Trophoblast cell (in vitro differentiated cells and primary cell): ENCODE measurements around the gene RBFOX2.

Experiments
- DNase-seq, 2 donors: peaks; one replicate each; pipeline ENCODE4 v3.0.0-alpha.2; 2016
- H2AFZ ChIP-seq: 2 replicates; pipeline ENCODE4 v1.6.1; 2013; ENCODE audit warnings: low read length, moderate library complexity, mild to moderate bottlenecking; ENCODE audit not compliant: insufficient read depth, poor library complexity
- H2AK5ac ChIP-seq: 2 replicates; pipeline ENCODE4 v1.6.1; 2013; ENCODE audit warnings: mild to moderate bottlenecking, low read length
- H2BK120ac ChIP-seq: 2 replicates; pipeline ENCODE4 v1.6.1; 2013; ENCODE audit warnings: low read length, mild to moderate bottlenecking, moderate library complexity; ENCODE audit not compliant: insufficient read depth, poor library complexity
- H2BK12ac ChIP-seq: 2 replicates; pipeline ENCODE4 v1.6.1; 2013; ENCODE audit warnings: mild to moderate bottlenecking, low read length, moderate library complexity
- H2BK5ac ChIP-seq: 2 replicates; pipeline ENCODE4 v1.6.1; 2013; ENCODE audit warnings: low read length, low read depth, moderate library complexity, mild to moderate bottlenecking; ENCODE audit not compliant: poor library complexity
- H3K14ac ChIP-seq: 2 replicates; pipeline ENCODE4 v1.6.1; 2013; ENCODE audit warnings: mild to moderate bottlenecking, low read length
- H3K18ac ChIP-seq: 2 replicates; pipeline ENCODE4 v1.6.1; 2013; ENCODE audit warnings: mild to moderate bottlenecking, low read length
- H3K23ac ChIP-seq: 2 replicates; pipeline ENCODE4 v1.6.1; 2013; ENCODE audit warnings: low read length
- H3K27ac ChIP-seq: 2 replicates; pipeline ENCODE4 v1.5.1; 2013; ENCODE audit warnings: low read depth, mild to moderate bottlenecking, inconsistent platforms, low read length, moderate library complexity
- H3K27me3 ChIP-seq: 2 replicates; pipeline ENCODE4 v1.6.1; 2013; ENCODE audit warnings: inconsistent platforms, mild to moderate bottlenecking, low read length, moderate library complexity; ENCODE audit not compliant: insufficient read depth
- H3K36me3 ChIP-seq, 2 experiments: 1 replicate in 1 of 2; 2 replicates in 1 of 2; pipeline ENCODE4 v1.6.1; 2013; ENCODE audit warnings: low read length in 2 of 2, mild to moderate bottlenecking in 2 of 2, moderate library complexity in 1 of 2; ENCODE audit not compliant: insufficient read depth in 2 of 2, control insufficient read depth in 1 of 2
- H3K4ac ChIP-seq: 2 replicates; pipeline ENCODE4 v1.6.1; 2013; ENCODE audit warnings: low read depth, mild to moderate bottlenecking, low read length, moderate library complexity
- H3K4me1 ChIP-seq, 2 experiments: 1 replicate in 1 of 2; 2 replicates in 1 of 2; pipeline ENCODE4 v1.6.1; 2013; ENCODE audit warnings: low read length in 2 of 2, mild to moderate bottlenecking in 2 of 2, moderate library complexity in 1 of 2; ENCODE audit not compliant: insufficient read depth in 2 of 2, control insufficient read depth in 1 of 2
- H3K4me2 ChIP-seq: 2 replicates; pipeline ENCODE4 v1.6.1; 2013; ENCODE audit warnings: inconsistent platforms, mild to moderate bottlenecking, low read length, moderate library complexity
- H3K4me3 ChIP-seq: 2 replicates; pipeline ENCODE4 v1.5.1; 2013; ENCODE audit warnings: mild to moderate bottlenecking, low read depth, low read length, inconsistent platforms
- H3K79me1 ChIP-seq: one replicate; pipeline ENCODE4 v1.6.1; 2013; ENCODE audit warnings: low read length
- H3K79me2 ChIP-seq: 2 replicates; pipeline ENCODE4 v1.6.1; 2013; ENCODE audit warnings: low read length, mild to moderate bottlenecking; ENCODE audit not compliant: control insufficient read depth, insufficient read depth, poor library complexity
- H3K9ac ChIP-seq: 2 replicates; pipeline ENCODE4 v1.6.1; 2013; ENCODE audit warnings: mild to moderate bottlenecking, low read length
- H3K9me3 ChIP-seq: 2 replicates; pipeline ENCODE4 v1.6.1; 2013; ENCODE audit warnings: low read depth, mild to moderate bottlenecking, control low read depth, inconsistent platforms, low read length; ENCODE audit not compliant: insufficient read depth
- H4K12ac ChIP-seq: 2 replicates; pipeline ENCODE4 v1.6.1; 2013; ENCODE audit warnings: low read depth, mild to moderate bottlenecking, low read length, moderate library complexity
- H4K8ac ChIP-seq: 2 replicates; pipeline ENCODE4 v1.6.1; 2013; ENCODE audit warnings: low read depth, mild to moderate bottlenecking, low read length, moderate library complexity
- H4K91ac ChIP-seq: one replicate; pipeline ENCODE4 v1.6.1; 2013; ENCODE audit warnings: low read depth, mild to moderate bottlenecking, low read length, moderate library complexity
- WGBS: extraction: QIAGEN DNeasy Blood & Tissue Kit; methylation state at CpG from one replicate; pipeline ENCODE4 v1.1.7; 2013; ENCODE audit warnings: missing lambda C conversion rate; ENCODE audit not compliant: insufficient read length, insufficient coverage; ENCODE audit errors: extremely low coverage; 5-methylcytosine and 5-hydroxymethylcytosine counted together

Gene RBFOX2

GRCh38 chr22:35758394-35758793 lies 270.2 kb downstream of the RBFOX2 start:
- Histone ChIP-seq H3K23ac (no peak overlapping the region), H4K8ac (no peak overlapping the region), H2AK5ac (no peak overlapping the region), H3K4me2 (no peak overlapping the region), H3K36me3 (peaks cover 14 to 19% of the 10 kb centered on the region in 2 experiments), H4K91ac (no peak overlapping the region), H2BK5ac (no peak overlapping the region), H3K18ac (no peak overlapping the region), H2AFZ (no peak overlapping the region), H3K4me1 (no peaks in the 10 kb centered on the region), H3K27me3 (no peaks in the 10 kb centered on the region), H4K12ac (no peak overlapping the region), H3K4me3 (no peak overlapping the region), H3K9ac (no peak overlapping the region), H3K27ac (no peak overlapping the region), H3K14ac (no peak overlapping the region), H3K9me3 (no peaks in the 10 kb centered on the region), H3K79me2 (no peaks in the 10 kb centered on the region), H2BK120ac (no peak overlapping the region), H2BK12ac (no peak overlapping the region), H3K4ac (no peak overlapping the region), H3K79me1 (no peaks in the 10 kb centered on the region)
- DNase-seq: no peak
- WGBS: no CpG with 5 or more reads among the region's 1 CpG

DNA sequence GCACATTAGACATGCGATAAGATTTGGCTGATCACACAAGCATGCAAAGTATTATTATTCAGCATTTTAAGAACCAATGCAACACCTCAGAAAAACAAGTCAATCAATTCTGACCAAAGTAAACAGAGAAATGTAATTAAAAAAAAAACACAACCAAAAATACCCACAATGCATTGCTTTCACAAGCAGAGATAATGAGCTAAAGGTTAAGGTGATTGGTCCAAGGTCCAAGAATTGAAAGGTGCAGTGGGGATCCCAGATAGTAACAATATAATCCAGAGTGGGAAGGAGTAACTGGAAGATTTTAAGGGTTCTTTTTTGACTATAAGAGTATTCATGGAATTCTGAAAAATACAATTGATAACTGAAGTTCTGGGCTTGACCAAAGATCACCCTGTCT lies 271.9 kb downstream of the RBFOX2 start:
- H3K23ac ChIP-seq: no peak overlapping the region
- H2AFZ ChIP-seq: no peak overlapping the region
- no peak overlapping the region for H2BK5ac ChIP-seq
- no peak overlapping the region for H2BK120ac ChIP-seq
- no peak overlapping the region for H4K8ac ChIP-seq
- peaks cover 12 to 16% of the 10 kb centered on the region in 2 experiments for H3K36me3 ChIP-seq
- no peak overlapping the region for H3K4ac ChIP-seq
- no peaks in the 10 kb centered on the region for H3K79me2 ChIP-seq
- H2AK5ac ChIP-seq: no peak overlapping the region
- H3K27ac ChIP-seq: no peak overlapping the region
- H3K9ac ChIP-seq: no peak overlapping the region
- no peak for DNase-seq
- no peak overlapping the region for H4K12ac ChIP-seq
- no peak overlapping the region for H3K4me2 ChIP-seq
- H3K14ac ChIP-seq: no peak overlapping the region
- H3K27me3 ChIP-seq: no peaks in the 10 kb centered on the region
- no CpG with 5 or more reads among the region's 1 CpG for WGBS
- H3K4me1 ChIP-seq: no peaks in the 10 kb centered on the region
- no peaks in the 10 kb centered on the region for H3K9me3 ChIP-seq
- H3K4me3 ChIP-seq: no peak overlapping the region
- H3K18ac ChIP-seq: no peak overlapping the region
- no peak overlapping the region for H2BK12ac ChIP-seq
- H4K91ac ChIP-seq: no peak overlapping the region
- no peaks in the 10 kb centered on the region for H3K79me1 ChIP-seq

DNA sequence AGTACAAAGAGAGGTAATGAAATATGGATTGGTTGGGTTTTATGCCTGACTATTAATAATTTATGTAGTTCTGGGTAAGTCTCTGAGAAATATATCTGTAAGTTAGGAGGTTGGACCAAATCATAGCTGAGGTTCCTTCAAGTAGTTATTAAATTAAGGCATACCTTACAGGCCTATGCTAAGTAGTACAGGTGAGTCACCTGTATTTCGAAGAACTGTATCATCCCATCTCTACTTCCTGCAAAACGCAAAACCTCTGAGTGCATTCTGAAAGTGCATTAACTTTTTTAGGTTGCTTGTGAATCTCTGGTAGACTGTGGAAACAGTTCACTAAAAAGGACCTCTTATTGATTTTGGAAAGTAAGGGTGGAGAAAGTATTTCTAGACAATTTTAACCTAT lies 273.9 kb downstream of the RBFOX2 start:
- no CpG with 5 or more reads among the region's 2 CpGs for WGBS
- Histone ChIP-seq H3K4ac (no peak overlapping the region), H2BK12ac (no peak overlapping the region), H3K4me3 (no peak overlapping the region), H3K23ac (no peak overlapping the region), H3K4me2 (no peak overlapping the region), H3K9me3 (no peaks in the 10 kb centered on the region), H3K27ac (no peak overlapping the region), H4K12ac (no peak overlapping the region), H3K4me1 (no peaks in the 10 kb centered on the region), H3K79me1 (no peaks in the 10 kb centered on the region), H3K9ac (no peak overlapping the region), H3K36me3 (peaks cover 12 to 17% of the 10 kb centered on the region in 2 experiments), H4K8ac (no peak overlapping the region), H2AK5ac (no peak overlapping the region), H4K91ac (no peak overlapping the region), H2AFZ (no peak overlapping the region), H3K18ac (no peak overlapping the region), H3K79me2 (no peaks in the 10 kb centered on the region), H3K14ac (no peak overlapping the region), H3K27me3 (no peaks in the 10 kb centered on the region), H2BK120ac (no peak overlapping the region), H2BK5ac (no peak overlapping the region)
- DNase-seq: no peak

- Histone ChIP-seq H3K18ac (no peak overlapping the region), H3K36me3 (peaks cover 9 to 12% of the 10 kb centered on the region in 2 experiments), H3K9me3 (no peaks in the 10 kb centered on the region), H4K8ac (no peak overlapping the region), H3K79me1 (no peaks in the 10 kb centered on the region), H3K4me3 (no peak overlapping the region), H3K9ac (no peak overlapping the region), H4K12ac (no peak overlapping the region), H4K91ac (no peak overlapping the region), H3K27ac (no peak overlapping the region), H3K4ac (no peak overlapping the region), H2AFZ (no peak overlapping the region), H3K4me2 (no peak overlapping the region), H3K23ac (no peak overlapping the region), H2BK5ac (no peak overlapping the region), H2AK5ac (no peak overlapping the region), H3K14ac (no peak overlapping the region), H3K4me1 (no peaks in the 10 kb centered on the region), H2BK120ac (no peak overlapping the region), H3K27me3 (no peaks in the 10 kb centered on the region), H3K79me2 (no peaks in the 10 kb centered on the region), H2BK12ac (no peak overlapping the region)
- 100% methylated on average over 1 of the region's 3 CpGs for WGBS
- no peak for DNase-seq
These were observed 275.8 kb downstream of the RBFOX2 start for GRCh38 chr22:35752863-35753189.
